HG03439 (cell line): ENCODE data around the gene C1QB.

Experiments
- ATAC-seq: cut with Tn5 transposase; IDR thresholded peaks from one replicate; pipeline ENCODE4 v1.9.1; 2021; ENCODE audit warnings: mild to moderate bottlenecking, moderate library complexity; ENCODE audit not compliant: unreplicated experiment

Gene C1QB

GRCh38 chr1:22652881-22653316 lies at the start of gene C1QB:
Gene C1QB (plus strand): TSS chr1:22653236. CDS start chr1:22659463, 6,227 bp downstream.
- no peak for ATAC-seq

- no peak for ATAC-seq
Observed at GRCh38 chr1:22606161-22606560, 46.9 kb upstream of the C1QB start.

- ATAC-seq: no peak
Observed at GRCh38 chr1:22607154-22607553, 45.9 kb upstream of the C1QB start.

- no peak for ATAC-seq
Observed at GRCh38 chr1:22608361-22608760, 44.7 kb upstream of the C1QB start.

- ATAC-seq: no peak
Observed at GRCh38 chr1:22609291-22609690, 43.7 kb upstream of the C1QB start.

GRCh38 chr1:22611530-22611947 lies 41.5 kb upstream of the C1QB start:
- no peak for ATAC-seq

- ATAC-seq: no peak
Observed at GRCh38 chr1:22612671-22613571, 40.1 kb upstream of the C1QB start.

GRCh38 chr1:22613572-22613918 lies 39.5 kb upstream of the C1QB start:
- ATAC-seq: no peak

- no peak for ATAC-seq
Observed at GRCh38 chr1:22613951-22614350, 39.1 kb upstream of the C1QB start.

- no peak for ATAC-seq
Observed at GRCh38 chr1:22615886-22616285, 37.1 kb upstream of the C1QB start.

- ATAC-seq: no peak
Observed at GRCh38 chr1:22616571-22616970, 36.5 kb upstream of the C1QB start.

- ATAC-seq: no peak
Observed at GRCh38 chr1:22618056-22618455, 35.0 kb upstream of the C1QB start.

- no peak for ATAC-seq
Observed at GRCh38 chr1:22619252-22619651, 33.8 kb upstream of the C1QB start.

GRCh38 chr1:22619798-22620197 lies 33.2 kb upstream of the C1QB start:
- ATAC-seq: no peak

GRCh38 chr1:22621761-22622160 lies 31.3 kb upstream of the C1QB start:
- no peak for ATAC-seq

GRCh38 chr1:22625262-22625925 lies 27.6 kb upstream of the C1QB start:
- no peak for ATAC-seq

- ATAC-seq: no peak
Observed at GRCh38 chr1:22626237-22627157, 26.5 kb upstream of the C1QB start.

GRCh38 chr1:22627331-22627730 lies 25.7 kb upstream of the C1QB start:
- ATAC-seq: no peak

- ATAC-seq: no peak
Observed at GRCh38 chr1:22628698-22629444, 24.2 kb upstream of the C1QB start.

- no peak for ATAC-seq
Observed at GRCh38 chr1:22629886-22630285, 23.1 kb upstream of the C1QB start.
